Kidney epithelial cell (primary cell): Measurements from ENCODE around the gene NR5A1. TPM values are rescaled to one million over a fixed set of nuclear protein-coding genes. Genes with fewer than 3 reads are reported as not detected.

Experiments
- DNase-seq: peaks from one replicate; pipeline ENCODE4 v3.0.0-alpha.2; 2010; ENCODE audit warnings: low read depth
- H3K27me3 ChIP-seq: 2 replicates; pipeline ENCODE4 v1.6.0; 2011; ENCODE audit warnings: low read length; ENCODE audit not compliant: control insufficient read depth, insufficient read depth
- H3K36me3 ChIP-seq: 2 replicates; pipeline ENCODE4 v1.5.1; 2011; ENCODE audit warnings: low read length; ENCODE audit not compliant: control insufficient read depth, insufficient read depth
- H3K4me3 ChIP-seq: 2 replicates; pipeline ENCODE4 v1.5.1; 2011; ENCODE audit warnings: low read depth, mild to moderate bottlenecking, control low read depth, low read length
- CTCF ChIP-seq: IDR thresholded peaks from 2 replicates; pipeline ENCODE4 v1.5.1; 2011; ENCODE audit warnings: mild to moderate bottlenecking, moderate library complexity, low read length, control low read depth, inconsistent platforms; ENCODE audit not compliant: insufficient read depth, poor library complexity, severe bottlenecking
- total RNA-seq: library from RNA; depleted of rRNA; stranded (reverse); fragments of >200 nt; gene quantifications from 2 replicates; pipeline ENCODE4 v1.2.3, GENCODE V29; 2015

NR5A1 gene
- total RNA-seq, 1 donor from 2014 or later: not detected

DNA sequence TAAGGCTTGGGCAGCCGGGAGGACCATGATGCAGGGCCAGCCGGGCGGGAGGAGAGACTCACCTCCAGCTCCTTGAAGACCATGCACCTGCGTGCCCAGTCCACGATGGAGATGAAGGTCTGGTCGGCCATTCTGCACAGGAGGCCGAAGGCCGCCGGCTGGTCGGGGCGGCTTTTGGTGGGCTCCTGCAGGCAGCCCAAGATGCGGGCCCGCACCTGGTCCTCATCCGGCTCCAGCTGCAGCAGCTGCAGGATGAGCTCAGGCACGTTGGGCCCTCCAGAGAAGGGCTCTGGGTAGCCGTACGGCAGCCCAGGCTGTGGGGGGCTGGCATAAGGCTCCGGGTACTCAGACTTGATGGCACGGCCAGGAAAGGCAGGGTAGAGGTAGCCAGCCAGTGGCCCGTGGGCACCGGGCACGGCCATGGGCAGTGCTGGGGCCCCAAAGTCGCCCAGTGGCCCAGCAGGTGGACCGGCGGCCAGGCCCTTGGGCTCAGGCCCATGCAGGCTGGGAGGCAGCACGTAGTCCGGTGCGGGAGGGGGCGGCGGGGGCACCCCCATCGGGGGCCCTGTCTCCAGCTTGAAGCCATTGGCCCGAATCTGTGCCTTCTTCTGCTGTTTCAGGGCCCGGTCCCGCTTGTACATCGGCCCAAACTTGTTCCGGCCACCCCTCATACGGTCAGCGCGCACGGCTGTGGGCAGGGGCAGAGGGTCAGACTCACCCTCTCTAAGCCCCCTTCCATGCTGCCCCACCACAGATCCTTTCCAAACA lies 7.0 kb downstream of the NR5A1 start:
- Histone ChIP-seq H3K36me3 (no peaks in the 10 kb centered on the region), H3K4me3 (no peak overlapping the region), H3K27me3 (peaks cover 88% of the 10 kb centered on the region)
- TF ChIP-seq CTCF: no peak
- no peak for DNase-seq

- Histone ChIP-seq H3K27me3 (peaks cover 91% of the 10 kb centered on the region), H3K36me3 (no peaks in the 10 kb centered on the region)
- no peak for TF ChIP-seq CTCF
Observed at GRCh38 chr9:124499216-124499615, 8.0 kb downstream of the NR5A1 start.

DNA sequence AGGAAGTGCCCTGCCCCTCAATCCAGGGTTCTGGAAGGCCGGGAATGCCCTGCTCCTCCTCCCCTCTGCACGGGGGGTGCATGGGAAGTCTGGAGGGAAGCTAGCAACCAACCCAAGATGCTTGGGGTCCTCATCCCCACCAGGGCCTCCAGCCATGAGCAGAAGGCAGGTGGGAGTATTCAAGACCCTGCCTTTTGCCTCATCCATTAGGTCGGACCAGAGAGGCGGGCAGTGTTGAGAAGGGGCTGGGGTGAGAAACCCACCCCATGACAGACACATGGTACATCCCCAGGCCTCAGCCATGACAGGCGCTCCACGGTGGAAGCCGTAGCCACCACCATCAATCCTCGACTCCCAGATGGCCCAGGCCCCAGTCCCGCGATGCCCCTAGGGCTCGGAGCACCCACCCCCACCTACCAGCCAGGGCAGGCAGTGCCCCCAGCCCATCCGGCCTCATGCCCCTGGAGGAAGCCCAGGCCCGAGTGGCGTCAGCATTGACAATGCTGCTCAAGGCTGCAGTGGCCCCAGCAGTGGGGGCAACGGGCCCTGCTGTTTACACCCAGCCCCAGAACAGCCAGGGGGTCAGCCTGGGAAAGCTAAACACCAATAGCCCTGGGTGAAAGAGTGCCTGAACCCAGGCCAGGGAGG lies 8.6 kb downstream of the NR5A1 start:
- no peaks in the 10 kb centered on the region for H3K36me3 ChIP-seq
- DNase-seq: no peak
- H3K4me3 ChIP-seq: no peak overlapping the region
- no peak for TF ChIP-seq CTCF
- H3K27me3 ChIP-seq: peaks cover 91% of the 10 kb centered on the region

More at GRCh38 chr9:124499216-124499615, 8.0 kb downstream of the NR5A1 start:
- no peak overlapping the region for H3K4me3 ChIP-seq
- no peak for DNase-seq

DNA sequence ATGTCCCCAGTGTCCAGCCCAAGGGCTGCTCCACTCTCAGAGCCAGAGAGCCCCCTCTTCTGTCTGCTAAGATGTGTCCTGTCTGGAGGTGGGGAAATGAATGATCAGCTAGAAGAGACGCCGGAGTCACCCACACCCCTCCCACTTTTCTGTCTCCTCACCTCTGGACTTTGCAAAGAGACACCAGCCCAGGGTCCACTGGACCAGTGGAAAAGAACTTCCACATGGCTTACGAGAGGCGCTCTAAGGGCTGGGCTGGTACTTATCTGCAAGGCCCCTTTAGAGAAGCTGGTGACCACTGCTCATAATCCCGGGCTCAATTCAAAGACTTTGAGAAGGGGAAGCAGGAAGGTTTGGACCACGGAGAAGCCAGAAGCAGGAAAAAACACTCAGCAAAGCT lies 9.2 kb downstream of the NR5A1 start:
- DNase-seq: no peak
- H3K4me3 ChIP-seq: no peak overlapping the region
- H3K36me3 ChIP-seq: no peaks in the 10 kb centered on the region
- TF ChIP-seq CTCF: no peak
- peaks cover 91% of the 10 kb centered on the region for H3K27me3 ChIP-seq

DNA sequence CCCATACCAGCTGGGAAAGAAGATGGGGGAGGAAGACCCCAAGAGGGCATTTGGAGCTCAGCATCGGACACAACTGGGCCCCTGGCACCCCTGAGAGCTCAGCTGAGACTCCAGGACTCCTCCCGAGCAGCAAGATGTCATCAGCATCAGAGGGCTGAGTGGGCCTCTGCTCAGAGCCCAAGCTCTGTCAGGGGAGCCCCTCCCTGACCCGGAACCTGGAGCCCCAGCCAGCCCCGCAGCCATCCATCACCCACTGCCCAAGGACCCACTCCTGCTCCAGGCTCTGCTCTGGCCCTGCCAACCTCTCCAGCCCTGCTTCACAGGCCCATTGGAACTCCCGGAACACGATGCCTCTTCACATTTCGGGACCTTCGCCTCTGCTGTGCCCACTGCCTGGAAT lies 9.8 kb downstream of the NR5A1 start:
- Histone ChIP-seq H3K36me3 (no peaks in the 10 kb centered on the region), H3K4me3 (no peak overlapping the region), H3K27me3 (peaks cover 91% of the 10 kb centered on the region)
- no peak for TF ChIP-seq CTCF
- DNase-seq: no peak

GRCh38 chr9:124496463-124496862 lies 10.7 kb downstream of the NR5A1 start:
- Histone ChIP-seq H3K36me3 (no peaks in the 10 kb centered on the region), H3K27me3 (peaks cover 90% of the 10 kb centered on the region)

More at GRCh38 chr9:124496463-124496862, 10.7 kb downstream of the NR5A1 start:
- no peak for DNase-seq
- no peak overlapping the region for H3K4me3 ChIP-seq
- no peak for TF ChIP-seq CTCF
